Naive B cell (primary cell): ENCODE measurements around the gene TBC1D22B. TPM values are rescaled to one million over a fixed set of nuclear protein-coding genes. Genes with fewer than 3 reads are reported as not detected.
"Not testable (repeated sequence)": the region's sequence is repeated elsewhere in the genome, so short reads cannot be mapped to it uniquely, and the experiment has no call there.

Experiments used
- ATAC-seq, 2 donors: fragments of 150-1000 bp; cut with Tn5 transposase; 2 replicates each; pipeline ENCODE4 v1.10.0; 2021; ENCODE audit warnings: low read depth in 2 of 2, mild to moderate bottlenecking in 2 of 2, moderate library complexity in 2 of 2
- DNase-seq: peaks from one replicate; pipeline ENCODE4 v3.0.0; 2022
- H3K27ac Mint-ChIP-seq, 6 donors: one replicate each; pipeline ENCODE4 v1.8.0; 2020 to 2022; ENCODE audit warnings: mild to moderate bottlenecking in 6 of 6, mixed read lengths in 6 of 6, moderate library complexity in 5 of 6, inconsistent platforms in 2 of 6
- H3K27me3 Mint-ChIP-seq, 3 donors: one replicate each; pipeline ENCODE4 v1.8.0; 2021 to 2022; ENCODE audit warnings: mixed read lengths in 3 of 3, mild to moderate bottlenecking in 1 of 3
- H3K36me3 Mint-ChIP-seq, 2 donors: one replicate each; pipeline ENCODE4 v1.8.0; 2020 to 2022; ENCODE audit warnings: mixed read lengths in 2 of 2, inconsistent platforms in 1 of 2, mild to moderate bottlenecking in 1 of 2
- H3K4me1 Mint-ChIP-seq, 3 donors: one replicate each; pipeline ENCODE4 v1.8.0; 2020 to 2022; ENCODE audit warnings: mixed read lengths in 3 of 3, inconsistent platforms in 1 of 3, mild to moderate bottlenecking in 1 of 3, moderate library complexity in 1 of 3
- H3K4me3 Mint-ChIP-seq, 8 donors: one replicate each; pipeline ENCODE4 v1.8.0; 2020 to 2022; ENCODE audit warnings: mild to moderate bottlenecking in 8 of 8, mixed read lengths in 8 of 8, moderate library complexity in 8 of 8, inconsistent platforms in 2 of 8
- H3K9me3 Mint-ChIP-seq, 7 donors: one replicate each; pipeline ENCODE4 v1.8.0; 2020 to 2022; ENCODE audit warnings: mixed read lengths in 7 of 7, mild to moderate bottlenecking in 5 of 7, inconsistent platforms in 2 of 7, moderate library complexity in 1 of 7
- polyA plus RNA-seq, 6 donors: library from polyadenylated mRNA; unstranded; fragments of 300-500 nt; fragmentation: Illumina TruSeq; gene quantifications; one replicate each; pipeline ENCODE4 v1.2.3, GENCODE V29; 2021; ENCODE audit warnings: low read depth in 6 of 6

The TBC1D22B gene
- polyA plus RNA-seq, 6 donors from 2014 or later: 4.6 to 9.3 (median 6.1) TPM

GRCh38 chr6:37332894-37333293 lies 75.3 kb downstream of the TBC1D22B start:
- H3K4me1 Mint-ChIP-seq: no peaks in the 10 kb centered on the region
- H3K36me3 Mint-ChIP-seq: peaks cover 6 to 8% of the 10 kb centered on the region in 2 donors
- no peaks in the 10 kb centered on the region for H3K9me3 Mint-ChIP-seq
- H3K4me3 Mint-ChIP-seq: no peak overlapping the region
- no peaks in the 10 kb centered on the region for H3K27me3 Mint-ChIP-seq
- DNase-seq: no peak
- no peak for ATAC-seq
- peak overlapping the region in 1 of 6 donors; percentile 15 for H3K27ac Mint-ChIP-seq

- no peaks in the 10 kb centered on the region for H3K4me1 Mint-ChIP-seq
- peaks cover 5 to 8% of the 10 kb centered on the region in 2 donors for H3K36me3 Mint-ChIP-seq
- H3K9me3 Mint-ChIP-seq: no peaks in the 10 kb centered on the region
- DNase-seq: no peak
- no peak overlapping the region for H3K4me3 Mint-ChIP-seq
- peak overlapping the region in 1 of 6 donors; percentile 73 for H3K27ac Mint-ChIP-seq
- ATAC-seq: no peak
- no peaks in the 10 kb centered on the region for H3K27me3 Mint-ChIP-seq
Observed at GRCh38 chr6:37334047-37334446, 76.5 kb downstream of the TBC1D22B start.

GRCh38 chr6:37338317-37338716 lies 80.7 kb downstream of the TBC1D22B start:
- not testable (repeated sequence) for H3K9me3 Mint-ChIP-seq, DNase-seq, H3K4me3 Mint-ChIP-seq

GRCh38 chr6:37338745-37339255 lies 81.2 kb downstream of the TBC1D22B start:
- ATAC-seq: no peak
- no peak for DNase-seq
- Mint-ChIP-seq H3K4me3 (no peak overlapping the region), H3K27me3 (peaks cover 0 to 9% (median 6%) of the 10 kb centered on the region in 3 donors), H3K9me3 (no peaks in the 10 kb centered on the region), H3K27ac (no peak overlapping the region), H3K4me1 (no peaks in the 10 kb centered on the region), H3K36me3 (peaks cover 0 to 7% of the 10 kb centered on the region in 2 donors)

More at GRCh38 chr6:37338317-37338716, 80.7 kb downstream of the TBC1D22B start:
- not testable (repeated sequence) for H3K27ac Mint-ChIP-seq, H3K27me3 Mint-ChIP-seq, H3K4me1 Mint-ChIP-seq, ATAC-seq, H3K36me3 Mint-ChIP-seq

GRCh38 chr6:37339741-37340638 lies 82.4 kb downstream of the TBC1D22B start:
- ATAC-seq: no peak
- peaks cover 0 to 16% (median 16%) of the 10 kb centered on the region in 3 donors for H3K27me3 Mint-ChIP-seq
- DNase-seq: no peak
- no peaks in the 10 kb centered on the region for H3K4me1 Mint-ChIP-seq
- peaks cover 0 to 7% of the 10 kb centered on the region in 2 donors for H3K36me3 Mint-ChIP-seq
- no peaks in the 10 kb centered on the region for H3K9me3 Mint-ChIP-seq
- H3K4me3 Mint-ChIP-seq: no peak overlapping the region
- H3K27ac Mint-ChIP-seq: no peak overlapping the region

GRCh38 chr6:37340639-37340943 lies 83.0 kb downstream of the TBC1D22B start:
- Mint-ChIP-seq H3K27ac (no peak overlapping the region), H3K4me3 (no peak overlapping the region), H3K36me3 (peaks cover 0 to 7% of the 10 kb centered on the region in 2 donors), H3K27me3 (peaks cover 0 to 16% (median 16%) of the 10 kb centered on the region in 3 donors), H3K4me1 (no peaks in the 10 kb centered on the region), H3K9me3 (no peaks in the 10 kb centered on the region)
- ATAC-seq (no peak), DNase-seq (no peak)

GRCh38 chr6:37343248-37343647 lies 85.7 kb downstream of the TBC1D22B start:
- H3K27me3 Mint-ChIP-seq: peaks cover 7 to 25% (median 24%) of the 10 kb centered on the region in 3 donors
- H3K9me3 Mint-ChIP-seq: peaks cover 0 to 3% (median 0%) of the 10 kb centered on the region in 7 donors
- H3K4me1 Mint-ChIP-seq: no peaks in the 10 kb centered on the region
- no peak for ATAC-seq
- no peak overlapping the region for H3K27ac Mint-ChIP-seq
- H3K4me3 Mint-ChIP-seq: no peak overlapping the region
- DNase-seq: no peak
- H3K36me3 Mint-ChIP-seq: peaks cover 0 to 7% of the 10 kb centered on the region in 2 donors

GRCh38 chr6:37344308-37344707 lies 86.7 kb downstream of the TBC1D22B start:
- Mint-ChIP-seq H3K4me3 (no peak overlapping the region), H3K27ac (no peak overlapping the region), H3K27me3 (peaks cover 7 to 25% (median 24%) of the 10 kb centered on the region in 3 donors), H3K9me3 (peaks cover 0 to 3% (median 0%) of the 10 kb centered on the region in 7 donors), H3K4me1 (no peaks in the 10 kb centered on the region), H3K36me3 (peaks cover 0 to 7% of the 10 kb centered on the region in 2 donors)
- ATAC-seq (no peak), DNase-seq (no peak)

- H3K9me3 Mint-ChIP-seq, DNase-seq, H3K4me3 Mint-ChIP-seq, H3K27ac Mint-ChIP-seq, ATAC-seq, H3K36me3 Mint-ChIP-seq, H3K4me1 Mint-ChIP-seq: not testable (repeated sequence)
- H3K27me3 Mint-ChIP-seq: peaks cover 7 to 25% (median 24%) of the 10 kb centered on the region in 3 donors
Observed at GRCh38 chr6:37345804-37346203, 88.2 kb downstream of the TBC1D22B start.

GRCh38 chr6:37347177-37347576 lies 89.6 kb downstream of the TBC1D22B start:
- ATAC-seq (no peak), DNase-seq (no peak)
- peaks cover 0 to under 1% of the 10 kb centered on the region in 2 donors for H3K36me3 Mint-ChIP-seq
- H3K4me1 Mint-ChIP-seq: no peaks in the 10 kb centered on the region
- H3K27me3 Mint-ChIP-seq: peaks cover 7 to 25% (median 18%) of the 10 kb centered on the region in 3 donors
- H3K4me3 Mint-ChIP-seq: no peak overlapping the region
- H3K27ac Mint-ChIP-seq: no peak overlapping the region
- peaks cover 0 to 3% (median 0%) of the 10 kb centered on the region in 7 donors for H3K9me3 Mint-ChIP-seq

GRCh38 chr6:37347670-37348111 lies 90.1 kb downstream of the TBC1D22B start:
- no peak overlapping the region for H3K4me3 Mint-ChIP-seq
- H3K4me1 Mint-ChIP-seq: no peaks in the 10 kb centered on the region
- no peak overlapping the region for H3K27ac Mint-ChIP-seq
- peaks cover 0 to 3% (median 0%) of the 10 kb centered on the region in 7 donors for H3K9me3 Mint-ChIP-seq
- no peaks in the 10 kb centered on the region for H3K36me3 Mint-ChIP-seq
- no peak for DNase-seq
- ATAC-seq: no peak
- peaks cover 7 to 25% (median 18%) of the 10 kb centered on the region in 3 donors for H3K27me3 Mint-ChIP-seq

- H3K4me3 Mint-ChIP-seq: peak overlapping the region in 2 of 8 donors; percentile 16 to 75
- peaks cover 0 to 3% (median 0%) of the 10 kb centered on the region in 7 donors for H3K9me3 Mint-ChIP-seq
- H3K4me1 Mint-ChIP-seq: peaks cover 24 to 30% (median 25%) of the 10 kb centered on the region in 3 donors
- peaks cover 0 to 8% of the 10 kb centered on the region in 2 donors for H3K36me3 Mint-ChIP-seq
- ATAC-seq (no peak), DNase-seq (no peak)
- H3K27ac Mint-ChIP-seq: no peak overlapping the region
- peaks cover 7 to 9% (median 8%) of the 10 kb centered on the region in 3 donors for H3K27me3 Mint-ChIP-seq
Observed at GRCh38 chr6:37351027-37351426, 93.5 kb downstream of the TBC1D22B start.

GRCh38 chr6:37352384-37352783 lies 94.8 kb downstream of the TBC1D22B start:
- Mint-ChIP-seq H3K36me3 (peaks cover 0 to 8% of the 10 kb centered on the region in 2 donors), H3K27me3 (peaks cover 0 to 2% (median 0%) of the 10 kb centered on the region in 3 donors), H3K4me1 (peaks cover 25 to 34% (median 28%) of the 10 kb centered on the region in 3 donors), H3K4me3 (peak overlapping the region in 7 of 8 donors; percentile 53 to 97 (median 59)), H3K9me3 (no peaks in the 10 kb centered on the region), H3K27ac (peak overlapping the region in 1 of 6 donors; percentile 12)
- DNase-seq (no peak), ATAC-seq (no peak)
